GM12872 (cell line): ENCODE data around the gene PFDN5.

Experiments
- CTCF ChIP-seq: IDR thresholded peaks from 3 replicates; pipeline ENCODE4 v1.5.1; 2011; ENCODE audit warnings: low read depth, mild to moderate bottlenecking, low read length, moderate library complexity; ENCODE audit not compliant: insufficient read depth

Gene PFDN5

GRCh38 chr12:53274445-53274844, 20.9 kb upstream of the PFDN5 start:
- no peak for TF ChIP-seq CTCF

GRCh38 chr12:53276511-53276910, 18.8 kb upstream of the PFDN5 start:
- no peak for TF ChIP-seq CTCF

GRCh38 chr12:53277981-53278380, 17.4 kb upstream of the PFDN5 start:
- no peak for TF ChIP-seq CTCF

- no peak for TF ChIP-seq CTCF
Observed at GRCh38 chr12:53279283-53279869, 16.0 kb upstream of the PFDN5 start.

GRCh38 chr12:53279888-53280498, 15.3 kb upstream of the PFDN5 start:
- no peak for TF ChIP-seq CTCF

GRCh38 chr12:53286448-53286847, 8.9 kb upstream of the PFDN5 start:
- TF ChIP-seq CTCF: no peak

GRCh38 chr12:53287741-53288216, 7.6 kb upstream of the PFDN5 start:
- TF ChIP-seq CTCF: peak; percentile 79
